Amniotic stem cell (primary cell): ENCODE data around the gene TESK2.
A peak's percentile ranks its signal among the peaks of the same experiment; 100 is the strongest.
"Not testable (repeated sequence)": the region's sequence is repeated elsewhere in the genome, so short reads cannot be mapped to it uniquely, and the experiment has no call there.

ENCODE experiments used
- DNase-seq: peaks from one replicate; lab custom pipeline; 2025; lab: John Stamatoyannopoulos, UW

Gene TESK2

GRCh38 chr1:45490626-45491486, at the start of gene TESK2:
Gene TESK2 (minus strand): TSS chr1:45491163. CDS start chr1:45457785, 33,378 bp downstream.
- DNase-seq, result peak; percentile 98

GRCh38 chr1:45536886-45537285, 45.9 kb upstream of the TESK2 start:
- no peak for DNase-seq

GRCh38 chr1:45535988-45536766, 45.2 kb upstream of the TESK2 start:
- no peak for DNase-seq

GRCh38 chr1:45531873-45532272, 40.9 kb upstream of the TESK2 start:
- no peak for DNase-seq

GRCh38 chr1:45530632-45531135, 39.7 kb upstream of the TESK2 start:
- no peak for DNase-seq

GRCh38 chr1:45526135-45526644, 35.2 kb upstream of the TESK2 start:
- DNase-seq, result no peak

GRCh38 chr1:45523975-45524374, 33.0 kb upstream of the TESK2 start:
- DNase-seq, result not testable (repeated sequence)

- DNase-seq, result not testable (repeated sequence)
These were observed 32.6 kb upstream of the TESK2 start for GRCh38 chr1:45523516-45523915.

- no peak for DNase-seq
These were observed 31.6 kb upstream of the TESK2 start for GRCh38 chr1:45522324-45523104.

GRCh38 chr1:45521413-45522323, 30.7 kb upstream of the TESK2 start, which contains the start of gene PRDX1:
Gene PRDX1 (minus strand): TSS chr1:45521884. CDS start chr1:45519043, 2,841 bp downstream.
- peak; percentile 78 for DNase-seq

- not testable (repeated sequence) for DNase-seq
These were observed 28.8 kb upstream of the TESK2 start for GRCh38 chr1:45519774-45520173.

GRCh38 chr1:45518910-45519309, 27.9 kb upstream of the TESK2 start:
- no peak for DNase-seq

GRCh38 chr1:45518366-45518765, 27.4 kb upstream of the TESK2 start:
- DNase-seq, result not testable (repeated sequence)

- DNase-seq, result no peak
These were observed 25.5 kb upstream of the TESK2 start for GRCh38 chr1:45516465-45516864.

GRCh38 chr1:45516036-45516435, 25.1 kb upstream of the TESK2 start:
- DNase-seq, result no peak

- peak; percentile 12 for DNase-seq
These were observed 22.7 kb upstream of the TESK2 start for GRCh38 chr1:45513532-45514260.

- DNase-seq, result peak; percentile 25
These were observed 21.7 kb upstream of the TESK2 start for GRCh38 chr1:45512641-45513054.

- DNase-seq, result no peak
These were observed 20.1 kb upstream of the TESK2 start for GRCh38 chr1:45510972-45511527.
